HepG2 (cell line): ENCODE measurements around the gene RNF13. TPM values are rescaled to one million over a fixed set of nuclear protein-coding genes. Genes with fewer than 3 reads are reported as not detected.
A peak's percentile ranks its signal among the peaks of the same experiment; 100 is the strongest.

Source experiments
- ADNP ChIP-seq: sonication (generic); formaldehyde crosslinking; IDR thresholded peaks from 2 replicates; pipeline ENCODE4 v1.4.0; 2020; ENCODE audit warnings: missing genetic modification reagents
- CHCHD3 ChIP-seq: sonication (generic); formaldehyde crosslinking; IDR thresholded peaks from 2 replicates; pipeline ENCODE4 v1.8.0; 2022; ENCODE audit warnings: mild to moderate bottlenecking, missing genetic modification reagents, moderate library complexity
- CREM ChIP-seq, 2 experiments: sonication (generic) in 1 of 2; formaldehyde crosslinking in 1 of 2; IDR thresholded peaks; 2 replicates each; pipeline versions ENCODE4 v1.4.0 to v1.6.1; 2016 to 2020; ENCODE audit warnings: antibody characterized with exemption in 1 of 2, mild to moderate bottlenecking in 1 of 2, missing genetic modification reagents in 1 of 2
- HDAC6 ChIP-seq: fragments of 200-600 bp; sonication (generic); IDR thresholded peaks from 2 replicates; pipeline ENCODE4 v1.7.0; 2017; ENCODE audit warnings: mild to moderate bottlenecking, antibody characterized with exemption, low read length, low read depth
- NFE2L2 ChIP-seq: fragments of 150-350 bp; IDR thresholded peaks from 2 replicates; pipeline ENCODE4 v1.6.1; 2014; ENCODE audit warnings: low read length
- POLR2G ChIP-seq: fragments of 200-400 bp; formaldehyde crosslinking; IDR thresholded peaks from 2 replicates; pipeline ENCODE4 v1.6.1; 2018; ENCODE audit warnings: mild to moderate bottlenecking, low read depth, low read length, moderate library complexity
- RBFOX2 ChIP-seq: fragments of 200-400 bp; formaldehyde crosslinking; IDR thresholded peaks from 2 replicates; pipeline ENCODE4 v1.6.1; 2017; ENCODE audit warnings: low read depth, mild to moderate bottlenecking, low read length
- REXO4 ChIP-seq: sonication (generic); formaldehyde crosslinking; IDR thresholded peaks from 2 replicates; pipeline ENCODE4 v1.8.0; 2022; ENCODE audit warnings: missing genetic modification reagents, mild to moderate bottlenecking, borderline replicate concordance
- THYN1 ChIP-seq: sonication (generic); formaldehyde crosslinking; IDR thresholded peaks from 2 replicates; pipeline ENCODE4 v1.8.1; 2023; ENCODE audit warnings: low read depth, mild to moderate bottlenecking, moderate library complexity, missing genetic modification reagents, borderline replicate concordance
- TRIM24 ChIP-seq: sonication (generic); formaldehyde crosslinking; IDR thresholded peaks from 2 replicates; pipeline ENCODE4 v1.8.0; 2022; ENCODE audit warnings: mild to moderate bottlenecking, missing genetic modification reagents
- ZFP82 ChIP-seq: sonication (generic); formaldehyde crosslinking; IDR thresholded peaks from 2 replicates; pipeline ENCODE4 v1.5.1; 2020; ENCODE audit warnings: mild to moderate bottlenecking, missing genetic modification reagents, borderline replicate concordance
- ZNF280B ChIP-seq: sonication (generic); formaldehyde crosslinking; IDR thresholded peaks from 2 replicates; pipeline ENCODE4 v1.5.0; 2020; ENCODE audit warnings: missing genetic modification reagents, mild to moderate bottlenecking, borderline replicate concordance
- ZNF597 ChIP-seq: sonication (generic); formaldehyde crosslinking; IDR thresholded peaks from 2 replicates; pipeline ENCODE4 v1.5.0; 2020; ENCODE audit warnings: missing genetic modification reagents
- ZNF704 ChIP-seq: sonication (generic); formaldehyde crosslinking; IDR thresholded peaks from 2 replicates; pipeline ENCODE4 v1.8.1; 2023; ENCODE audit warnings: mild to moderate bottlenecking, inconsistent platforms, moderate library complexity, missing genetic modification reagents, borderline replicate concordance
- ZNF724P ChIP-seq: sonication (generic); formaldehyde crosslinking; IDR thresholded peaks from 2 replicates; pipeline ENCODE4 v1.8.0; 2022; ENCODE audit warnings: missing genetic modification reagents, borderline replicate concordance
- polyA plus RNA-seq, 8 experiments: library from polyadenylated mRNA; depleted of rRNA in 3 of 8; stranded (reverse) in 7 of 8; unstranded in 1 of 8; fragments of >200 nt; fragmentation: Illumina TruSeq in 4 of 8; extraction: Trizol in 4 of 8; gene quantifications; 2 replicates each; pipeline versions ENCODE4 v1.2.1 to v1.2.3, GENCODE V29; 2011 to 2016; ENCODE audit warnings: low read depth in 4 of 8, missing spikeins in 1 of 8, mixed read lengths in 1 of 8; ENCODE audit not compliant: insufficient read depth in 1 of 8
- total RNA-seq, 5 experiments: library from RNA; depleted of rRNA; stranded (reverse); fragments of >200 nt; fragmentation: Illumina TruSeq; extraction: Trizol; gene quantifications; 2 replicates each; pipeline ENCODE4 v1.2.3, GENCODE V29; 2016; ENCODE audit warnings: low read depth in 1 of 5
- TF ChIP-seq, protein P1 (sequence below): sonication (generic); formaldehyde crosslinking; IDR thresholded peaks from 2 replicates; pipeline ENCODE4 v1.4.0; 2020; ENCODE audit warnings: missing genetic modification reagents
- TF ChIP-seq, protein P2 (sequence below): sonication (generic); formaldehyde crosslinking; IDR thresholded peaks from 2 replicates; pipeline ENCODE4 v1.4.0; 2020; ENCODE audit warnings: mild to moderate bottlenecking, missing genetic modification reagents, borderline replicate concordance

RNF13 gene
- total and polyA plus RNA-seq, 2 of the 13 experiments (the other 11 are each of a cell fraction or from before 2014, with no cell fraction given) = 39.8 to 46.0 TPM

DNA sequence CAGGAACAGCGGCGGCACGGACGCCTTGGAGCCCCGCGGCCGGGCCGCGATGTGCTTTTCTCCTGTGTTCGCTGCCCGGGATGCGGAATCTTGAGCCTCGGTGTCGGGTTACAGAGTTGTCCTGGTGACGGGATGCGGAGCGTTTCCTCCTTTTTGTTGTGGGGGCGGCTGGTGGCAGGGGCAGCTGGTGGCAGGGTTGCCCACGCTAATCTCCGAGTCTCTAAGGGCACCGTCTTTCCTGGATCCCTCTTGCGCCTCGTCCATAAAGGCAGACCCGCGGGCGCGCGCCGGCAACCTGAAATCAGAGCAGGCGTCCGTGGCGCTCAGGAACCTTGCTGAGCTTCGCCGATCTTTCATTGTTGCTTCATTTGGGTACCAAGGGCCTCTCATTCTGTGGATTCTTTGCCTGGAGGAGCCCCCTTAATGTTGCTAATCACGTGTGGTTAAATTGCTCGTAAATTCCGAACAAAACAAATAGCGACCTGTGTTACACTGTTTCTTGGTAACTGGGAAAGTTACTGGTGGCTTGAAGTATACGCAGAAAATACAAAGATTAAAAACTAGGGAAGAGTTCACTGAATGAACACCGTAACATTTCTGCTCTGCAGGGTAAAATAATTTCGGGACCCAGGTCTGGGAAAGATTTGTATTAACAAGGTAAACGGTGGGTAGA is 158.5 kb downstream of the RNF13 start (continued):
- TF ChIP-seq ZNF280B (CRISPR knock-in tag) = no peak
- no peak for TF ChIP-seq ZNF704 (CRISPR knock-in tag)
- TF ChIP-seq TRIM24 = no peak
- TF ChIP-seq RBFOX2 = no peak
- no peak for TF ChIP-seq THYN1 (CRISPR knock-in tag)
- TF ChIP-seq ZNF597 (CRISPR knock-in tag) = no peak
- TF ChIP-seq NFE2L2 = no peak
- TF ChIP-seq HDAC6 = no peak
- no peak for TF ChIP-seq REXO4 (CRISPR knock-in tag)
- TF ChIP-seq, protein P1, sequence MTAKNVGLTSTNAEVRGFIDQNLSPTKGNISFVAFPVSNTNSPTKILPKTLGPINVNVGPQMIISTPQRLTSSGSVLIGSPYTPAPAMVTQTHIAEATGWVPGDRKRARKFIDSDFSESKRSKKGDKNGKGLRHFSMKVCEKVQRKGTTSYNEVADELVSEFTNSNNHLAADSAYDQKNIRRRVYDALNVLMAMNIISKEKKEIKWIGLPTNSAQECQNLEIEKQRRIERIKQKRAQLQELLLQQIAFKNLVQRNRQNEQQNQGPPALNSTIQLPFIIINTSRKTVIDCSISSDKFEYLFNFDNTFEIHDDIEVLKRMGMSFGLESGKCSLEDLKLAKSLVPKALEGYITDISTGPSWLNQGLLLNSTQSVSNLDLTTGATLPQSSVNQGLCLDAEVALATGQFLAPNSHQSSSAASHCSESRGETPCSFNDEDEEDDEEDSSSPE (CRISPR knock-in tag) = peak; percentile 0
- TF ChIP-seq CREM (IDR thresholded peaks at IDR 0.05) = no peak
- no peak for TF ChIP-seq CREM (CRISPR knock-in tag; IDR thresholded peaks at IDR 0.05)
- no peak for TF ChIP-seq ADNP (CRISPR knock-in tag)
- TF ChIP-seq, protein P2, sequence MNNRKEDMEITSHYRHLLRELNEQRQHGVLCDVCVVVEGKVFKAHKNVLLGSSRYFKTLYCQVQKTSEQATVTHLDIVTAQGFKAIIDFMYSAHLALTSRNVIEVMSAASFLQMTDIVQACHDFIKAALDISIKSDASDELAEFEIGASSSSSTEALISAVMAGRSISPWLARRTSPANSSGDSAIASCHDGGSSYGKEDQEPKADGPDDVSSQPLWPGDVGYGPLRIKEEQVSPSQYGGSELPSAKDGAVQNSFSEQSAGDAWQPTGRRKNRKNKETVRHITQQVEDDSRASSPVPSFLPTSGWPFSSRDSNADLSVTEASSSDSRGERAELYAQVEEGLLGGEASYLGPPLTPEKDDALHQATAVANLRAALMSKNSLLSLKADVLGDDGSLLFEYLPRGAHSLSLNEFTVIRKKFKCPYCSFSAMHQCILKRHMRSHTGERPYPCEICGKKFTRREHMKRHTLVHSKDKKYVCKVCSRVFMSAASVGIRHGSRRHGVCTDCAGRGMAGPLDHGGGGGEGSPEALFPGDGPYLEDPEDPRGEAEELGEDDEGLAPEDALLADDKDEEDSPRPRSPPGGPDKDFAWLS (CRISPR knock-in tag) = no peak
- TF ChIP-seq ZFP82 (CRISPR knock-in tag) = no peak
- peak; percentile 9; the same call in 1 of the 2 replicates for TF ChIP-seq ZNF724P (CRISPR knock-in tag)
- TF ChIP-seq CHCHD3 (CRISPR knock-in tag) = no peak
- no peak for TF ChIP-seq POLR2G
